ENCODE data around the gene PREX1.

PREX1 gene

DNA sequence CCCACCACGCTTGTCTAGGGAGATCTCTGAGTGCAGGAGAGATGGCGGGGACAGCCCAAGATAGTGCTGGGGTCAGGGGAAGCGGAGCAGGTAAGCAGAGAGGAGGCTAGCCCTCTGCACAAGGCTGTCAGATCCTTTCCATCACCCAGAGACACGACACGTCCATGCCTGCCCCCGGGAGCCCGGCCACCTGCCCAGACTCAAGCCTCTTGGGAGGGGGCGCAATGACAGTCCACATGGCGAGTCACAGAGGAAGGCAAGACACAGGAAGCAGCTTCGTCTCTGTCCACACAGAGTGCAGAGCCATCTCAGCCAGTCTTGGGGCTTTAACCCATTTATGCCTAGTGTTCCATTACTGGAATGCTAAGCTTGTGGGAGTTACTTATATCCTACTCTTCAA is 78.4 kb downstream of the PREX1 start:
- no peak for TF ChIP-seq CTCF (IDR thresholded peaks at IDR 0.05)
- H3K36me3 ChIP-seq = peaks cover 0 to 5% (median 3%) of the 10 kb centered on the region in 3 donors
- H3K27me3 ChIP-seq = no peaks in the 10 kb centered on the region
- no peaks in the 10 kb centered on the region for H3K9me3 ChIP-seq
- peaks cover 0 to 5% (median 0%) of the 10 kb centered on the region in 4 donors for H3K4me1 ChIP-seq
- H3K27ac ChIP-seq = no peak overlapping the region
- intact Hi-C loops (cut with DNase I; ENCODE audit: low total_unique reads) = no loop called here
- no peak for DNase-seq
- no peak overlapping the region for H3K4me3 ChIP-seq

- Histone ChIP-seq H3K27ac (no peak overlapping the region), H3K4me3 (no peak overlapping the region), H3K27me3 (no peaks in the 10 kb centered on the region), H3K4me1 (peaks cover 0 to 5% (median 0%) of the 10 kb centered on the region in 4 donors), H3K36me3 (peaks cover 0 to 14% (median 9%) of the 10 kb centered on the region in 3 donors), H3K9me3 (no peaks in the 10 kb centered on the region)
- TF ChIP-seq CTCF (IDR thresholded peaks at IDR 0.05) = no peak
- no peak for DNase-seq
- intact Hi-C loops (cut with DNase I; ENCODE audit: low total_unique reads) = no loop called here
Measured at GRCh38 chr20:48748556-48748955, 79.2 kb downstream of the PREX1 start.

- Histone ChIP-seq H3K4me3 (no peak overlapping the region), H3K27ac (no peak overlapping the region), H3K27me3 (no peaks in the 10 kb centered on the region), H3K9me3 (no peaks in the 10 kb centered on the region), H3K36me3 (peaks cover 0 to 19% (median 13%) of the 10 kb centered on the region in 3 donors), H3K4me1 (peaks cover 0 to 5% (median 0%) of the 10 kb centered on the region in 4 donors)
- intact Hi-C loops (cut with DNase I; ENCODE audit: low total_unique reads) = no loop called here
- DNase-seq = no peak
- no peak for TF ChIP-seq CTCF (IDR thresholded peaks at IDR 0.05)
Measured at GRCh38 chr20:48747840-48748414, 79.9 kb downstream of the PREX1 start.

DNA sequence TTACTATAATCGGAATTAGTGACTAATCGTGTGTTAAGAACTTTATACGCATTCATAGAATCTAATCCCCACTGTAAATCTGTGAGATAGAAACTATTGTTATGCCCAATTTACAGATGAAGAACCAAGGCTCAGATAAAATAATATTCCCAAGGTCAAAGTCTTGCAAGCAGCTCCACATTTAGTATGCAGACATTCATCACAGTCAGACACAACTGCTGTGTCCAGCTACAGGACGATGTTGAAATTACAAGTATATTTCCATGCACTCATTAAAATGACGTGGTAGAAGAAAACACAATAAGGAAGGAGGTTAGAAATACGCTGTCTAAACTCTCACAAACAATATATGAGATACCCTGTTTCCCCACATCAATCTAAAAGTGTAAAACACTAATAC is 82.5 kb downstream of the PREX1 start:
- intact Hi-C loops (cut with DNase I; ENCODE audit: low total_unique reads) = no loop called here

GRCh38 chr20:48744515-48744914 is 83.3 kb downstream of the PREX1 start:
- Histone ChIP-seq H3K27ac (no peak overlapping the region), H3K4me1 (peaks cover 0 to 5% (median 0%) of the 10 kb centered on the region in 4 donors), H3K36me3 (peaks cover 4 to 26% (median 20%) of the 10 kb centered on the region in 3 donors), H3K27me3 (no peaks in the 10 kb centered on the region), H3K4me3 (no peak overlapping the region), H3K9me3 (no peaks in the 10 kb centered on the region)
- intact Hi-C loops (cut with DNase I; ENCODE audit: low total_unique reads) = no loop called here
- DNase-seq = no peak
- TF ChIP-seq CTCF (IDR thresholded peaks at IDR 0.05) = no peak

More for the DNA sequence above, 82.5 kb downstream of the PREX1 start:
- H3K9me3 ChIP-seq = no peaks in the 10 kb centered on the region
- no peak for DNase-seq
- H3K4me3 ChIP-seq = no peak overlapping the region
- no peak for TF ChIP-seq CTCF (IDR thresholded peaks at IDR 0.05)
- no peak overlapping the region for H3K27ac ChIP-seq
- peaks cover 0 to 5% (median 0%) of the 10 kb centered on the region in 4 donors for H3K4me1 ChIP-seq
- H3K36me3 ChIP-seq = peaks cover 4 to 26% (median 20%) of the 10 kb centered on the region in 3 donors
- H3K27me3 ChIP-seq = no peaks in the 10 kb centered on the region
